Prostate gland (tissue), 2 donors: ENCODE data around the gene CDK16.

Source experiments
- POLR2A ChIP-seq: fragments of 450-650 bp; IDR thresholded peaks from one replicate; pipeline ENCODE4 v1.6.1; 2016; ENCODE audit warnings: antibody characterized with exemption, mild to moderate bottlenecking
- TF ChIP-seq, protein P1 (sequence below), 4 experiments: fragments of 200-600 bp in 2 of 4; fragments of 450-650 bp in 2 of 4; sonication (generic) in 2 of 4; IDR thresholded peaks; 1 replicate in 3 of 4; 2 replicates in 1 of 4; pipeline ENCODE4 v1.5.1; 2016 to 2019; ENCODE audit warnings: antibody characterized with exemption in 4 of 4, mild to moderate bottlenecking in 2 of 4, moderate library complexity in 2 of 4

DNA sequence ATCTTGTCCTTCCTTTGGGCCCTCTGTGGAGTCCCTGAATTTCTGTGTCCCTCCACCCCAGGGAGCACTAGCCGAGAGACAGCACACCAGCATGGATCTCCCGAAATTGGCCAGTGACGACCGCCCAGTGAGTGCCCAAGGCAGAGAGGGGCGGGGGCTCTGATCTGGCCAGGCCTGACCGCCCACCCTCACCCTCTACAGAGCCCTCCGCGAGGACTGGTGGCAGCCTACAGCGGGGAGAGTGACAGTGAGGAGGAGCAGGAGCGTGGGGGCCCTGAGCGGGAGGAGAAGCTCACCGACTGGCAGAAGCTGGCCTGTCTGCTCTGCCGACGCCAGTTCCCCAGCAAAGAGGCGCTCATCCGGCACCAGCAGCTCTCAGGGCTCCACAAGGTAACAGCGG lies 33.2 kb upstream of the CDK16 start:
- TF ChIP-seq, protein P1, sequence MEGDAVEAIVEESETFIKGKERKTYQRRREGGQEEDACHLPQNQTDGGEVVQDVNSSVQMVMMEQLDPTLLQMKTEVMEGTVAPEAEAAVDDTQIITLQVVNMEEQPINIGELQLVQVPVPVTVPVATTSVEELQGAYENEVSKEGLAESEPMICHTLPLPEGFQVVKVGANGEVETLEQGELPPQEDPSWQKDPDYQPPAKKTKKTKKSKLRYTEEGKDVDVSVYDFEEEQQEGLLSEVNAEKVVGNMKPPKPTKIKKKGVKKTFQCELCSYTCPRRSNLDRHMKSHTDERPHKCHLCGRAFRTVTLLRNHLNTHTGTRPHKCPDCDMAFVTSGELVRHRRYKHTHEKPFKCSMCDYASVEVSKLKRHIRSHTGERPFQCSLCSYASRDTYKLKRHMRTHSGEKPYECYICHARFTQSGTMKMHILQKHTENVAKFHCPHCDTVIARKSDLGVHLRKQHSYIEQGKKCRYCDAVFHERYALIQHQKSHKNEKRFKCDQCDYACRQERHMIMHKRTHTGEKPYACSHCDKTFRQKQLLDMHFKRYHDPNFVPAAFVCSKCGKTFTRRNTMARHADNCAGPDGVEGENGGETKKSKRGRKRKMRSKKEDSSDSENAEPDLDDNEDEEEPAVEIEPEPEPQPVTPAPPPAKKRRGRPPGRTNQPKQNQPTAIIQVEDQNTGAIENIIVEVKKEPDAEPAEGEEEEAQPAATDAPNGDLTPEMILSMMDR (IDR thresholded peaks at IDR 0.05): no peak
- no peak for TF ChIP-seq POLR2A
